ENCODE measurements around the gene SPTBN4. TPM values are rescaled to one million over a fixed set of nuclear protein-coding genes. Genes with fewer than 3 reads are reported as not detected.

Gene SPTBN4
- total and polyA plus RNA-seq, 2 of the 4 experiments (the other 2 are of a cell fraction): 0.72 to 0.91 TPM

GRCh38 chr19:40417643-40417981 is 49.2 kb upstream of the SPTBN4 start:
- H4K91ac ChIP-seq (ENCODE audit: insufficient read depth, low read depth, low read length): peak overlapping the region; percentile 81
- H4K20me1 ChIP-seq (ENCODE audit: insufficient read depth, low read length): no peaks in the 10 kb centered on the region
- no peaks in the 10 kb centered on the region for H3K27me3 ChIP-seq (ENCODE audit: control insufficient read depth, insufficient read depth, low read length)
- H3K4me2 ChIP-seq (ENCODE audit: low read depth, low read length): no peak overlapping the region
- H3K4me1 ChIP-seq (ENCODE audit: control insufficient read depth, insufficient read depth, low read length): peaks cover 8% of the 10 kb centered on the region
- peak overlapping the region; percentile 50 to 90; a peak in 3 of 4 replicates for H4K8ac ChIP-seq (ENCODE audit: low read depth in 2 of 2, low read length in 2 of 2)
- H3K56ac ChIP-seq (ENCODE audit: extremely low read depth, insufficient read depth, low read length): no peak overlapping the region
- no TSS peak for BruUV-seq (replicated peaks)
- H3K9ac ChIP-seq (ENCODE audit: low read depth, low read length): no peak overlapping the region
- H3K9me3 ChIP-seq (ENCODE audit: control insufficient read depth, insufficient read depth, low read length): no peaks in the 10 kb centered on the region
- H3K4me3 ChIP-seq (ENCODE audit: insufficient read depth, low read depth, low read length): no peak overlapping the region
- H3K27ac ChIP-seq (ENCODE audit: insufficient read depth, low read length): no peak overlapping the region; the same call in 1 of the 2 replicates
- CTCF ChIA-PET: interaction anchor here (0.6 kb wide), 1 partner anchor 277 kb away, joined by 4 read pairs; no protein-coding TSS in a partner anchor
- WGBS, 2 experiments (ENCODE audit: extremely low coverage in 2 of 2, insufficient read length in 1 of 2): 92% methylated on average over 2 of the region's 4 CpGs; no CpG with 5 or more reads in 1 of the 2 experiments
- peak overlapping the region; percentile 18; the same call in 1 of the 2 replicates for H2BK20ac ChIP-seq (ENCODE audit: low read depth, low read length)
- peak overlapping the region; percentile 81 for H2AK5ac ChIP-seq (ENCODE audit: low read depth, low read length)
- H2BK15ac ChIP-seq (ENCODE audit: low read depth, low read length): peak overlapping the region; percentile 46; the same call in 2 of the 3 replicates
- peaks cover 0 to 16% of the 10 kb centered on the region in 2 experiments; a peak in 1 of 4 replicates for H3K79me1 ChIP-seq (ENCODE audit: low read depth in 1 of 2, low read length in 2 of 2)
- in situ Hi-C loops (cut with MboI; ENCODE audit: low sequenced_read_pairs): no loop called here
- H3K36me3 ChIP-seq (ENCODE audit: control insufficient read depth, insufficient read depth, low read length): peaks cover 5% of the 10 kb centered on the region
- H3K4ac ChIP-seq (ENCODE audit: low read depth, low read length): peak overlapping the region; percentile 66
- H2AK9ac ChIP-seq (replicated peaks; ENCODE audit: low read depth, low read length, poor library complexity): peak overlapping the region; percentile 85
- no peak overlapping the region for H3K23ac ChIP-seq (ENCODE audit: low read depth, low read length)
- H2BK5ac ChIP-seq (ENCODE audit: low read depth, low read length, poor library complexity, severe bottlenecking): peak overlapping the region; percentile 53
- peak overlapping the region; percentile 58 for H2BK120ac ChIP-seq (ENCODE audit: low read depth, low read length)
- H2AFZ ChIP-seq (replicated peaks; ENCODE audit: low read length, poor library complexity): peak overlapping the region; percentile 94
- H3K18ac ChIP-seq (ENCODE audit: low read depth, low read length): no peak overlapping the region
- peak overlapping the region; percentile 9; the same call in 1 of the 2 replicates for H4K5ac ChIP-seq (ENCODE audit: low read depth, low read length)
- POLR2A ChIA-PET (ENCODE audit: unreplicated experiment): interaction anchor here (1.3 kb wide), 1 partner anchor 9 kb away, joined by 4 read pairs; no protein-coding TSS in a partner anchor
- TF ChIP-seq MAFK (IDR thresholded peaks at IDR 0.05; ENCODE audit: low read depth, low read length) (no peak), MXI1 (IDR thresholded peaks at IDR 0.05; ENCODE audit: borderline replicate concordance, low read depth, low read length) (no peak), RFX5 (IDR thresholded peaks at IDR 0.05; ENCODE audit: low read depth, low read length) (no peak), CEBPB (IDR thresholded peaks at IDR 0.05; ENCODE audit: low read depth, low read length) (no peak), BHLHE40 (IDR thresholded peaks at IDR 0.05; ENCODE audit: low read depth, low read length) (no peak), CTCF (conservative IDR thresholded peaks at IDR 0.05; ENCODE audit: low read depth, low read length) (no peak), FOS (IDR thresholded peaks at IDR 0.05; ENCODE audit: low read depth, low read length) (no peak), NFE2L2 (IDR thresholded peaks at IDR 0.05; ENCODE audit: low read depth, low read length) (no peak), SMC3 (IDR thresholded peaks at IDR 0.05; ENCODE audit: low read depth, low read length) (no peak), MAZ (IDR thresholded peaks at IDR 0.05; ENCODE audit: borderline replicate concordance, low read depth, low read length) (no peak), USF2 (IDR thresholded peaks at IDR 0.05; ENCODE audit: low read depth, low read length) (no peak), POLR2A (IDR thresholded peaks at IDR 0.05; ENCODE audit: low read depth, low read length) (no peak), RAD21 (IDR thresholded peaks at IDR 0.05; ENCODE audit: low read length) (no peak)
- intact Hi-C loops (cut with micrococcal nuclease): no loop called here
- H3K9me1 ChIP-seq (ENCODE audit: insufficient read depth, low read length): peaks cover 9% of the 10 kb centered on the region
- ATAC-seq (ENCODE audit: low read depth): no peak
- DNase-seq: no peak
- dilution Hi-C loops (cut with HindIII; ENCODE audit: low sequenced_read_pairs, unreplicated experiment): no loop called here
- H3K14ac ChIP-seq (replicated peaks; ENCODE audit: low read depth, low read length): peak overlapping the region; percentile 26
